Muscle of leg (tissue), 11 donors: ENCODE data around the gene KRTDAP. TPM values are rescaled to one million over a fixed set of nuclear protein-coding genes. Genes with fewer than 3 reads are reported as not detected.

ENCODE experiments used
- DNase-seq: peaks from one replicate; pipeline ENCODE4 v3.0.0; 2013
- H3K27ac ChIP-seq: one replicate; pipeline ENCODE4 v1.5.1; 2013; ENCODE audit warnings: mild to moderate bottlenecking, low read length, control low read depth
- H3K27me3 ChIP-seq: one replicate; pipeline ENCODE4 v1.6.1; 2013; ENCODE audit warnings: low read length; ENCODE audit not compliant: control insufficient read depth, insufficient read depth
- H3K36me3 ChIP-seq: one replicate; pipeline ENCODE4 v1.6.1; 2013; ENCODE audit warnings: low read length; ENCODE audit not compliant: control insufficient read depth, insufficient read depth
- H3K4me1 ChIP-seq: one replicate; pipeline ENCODE4 v1.6.1; 2013; ENCODE audit warnings: low read length; ENCODE audit not compliant: control insufficient read depth, insufficient read depth
- H3K4me3 ChIP-seq: one replicate; pipeline ENCODE4 v1.5.1; 2013; ENCODE audit warnings: low read length, control low read depth
- H3K9me3 ChIP-seq: replicated peaks from 2 replicates; pipeline ENCODE4 v1.6.1; 2013; ENCODE audit warnings: low read depth, low read length; ENCODE audit not compliant: control insufficient read depth
- WGBS: methylation state at CpG from one replicate; pipeline ENCODE4 v1.1.5; 2013; ENCODE audit warnings: missing lambda C conversion rate; ENCODE audit not compliant: insufficient coverage; 5-methylcytosine and 5-hydroxymethylcytosine counted together
- polyA plus RNA-seq, 8 donors: library from polyadenylated mRNA; unstranded; fragments of 120-200 nt; gene quantifications; one replicate each; pipeline versions ENCODE4 v1.2.1 to v1.2.3, GENCODE V29; 2013; ENCODE audit warnings: inconsistent platforms in 1 of 8, low replicate concordance in 1 of 8; ENCODE audit not compliant: insufficient read length in 8 of 8, insufficient read depth in 1 of 8
- total RNA-seq: library from RNA; stranded (reverse); fragments of 120-200 nt; gene quantifications from one replicate; pipeline ENCODE4 v1.2.4, GENCODE V29; 2013

The KRTDAP gene
- total and polyA plus RNA-seq, 9 donors: 0.18 to 36.6 (median 0.58) TPM; not detected in 4

DNA sequence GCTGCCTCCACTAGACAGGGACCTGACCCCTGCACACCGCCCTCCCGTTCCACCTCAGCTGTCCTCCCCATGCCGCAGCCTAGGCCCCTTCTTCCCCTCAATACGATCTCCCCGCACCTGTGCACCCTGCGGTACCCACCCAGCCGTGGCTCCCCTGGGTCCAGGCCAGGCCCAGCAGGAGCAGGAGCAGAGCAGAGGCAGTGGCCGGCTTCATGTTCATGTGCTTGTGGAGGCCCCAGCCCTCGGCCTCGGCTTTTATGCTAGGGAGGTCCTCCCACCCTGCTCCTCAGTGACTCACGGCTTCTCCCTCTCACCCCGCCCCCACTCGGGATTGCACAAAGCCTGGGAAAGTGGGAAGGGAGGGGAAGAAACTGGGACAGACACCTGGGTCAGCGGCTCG is 11.4 kb upstream of the KRTDAP start:
- H3K9me3 ChIP-seq: no peaks in the 10 kb centered on the region
- H3K27me3 ChIP-seq: peaks cover 16% of the 10 kb centered on the region
- H3K27ac ChIP-seq: no peak overlapping the region
- WGBS: 78% methylated on average over 9 of the region's 15 CpGs
- no peaks in the 10 kb centered on the region for H3K36me3 ChIP-seq
- H3K4me1 ChIP-seq: no peaks in the 10 kb centered on the region
- no peak overlapping the region for H3K4me3 ChIP-seq
- DNase-seq: no peak

DNA sequence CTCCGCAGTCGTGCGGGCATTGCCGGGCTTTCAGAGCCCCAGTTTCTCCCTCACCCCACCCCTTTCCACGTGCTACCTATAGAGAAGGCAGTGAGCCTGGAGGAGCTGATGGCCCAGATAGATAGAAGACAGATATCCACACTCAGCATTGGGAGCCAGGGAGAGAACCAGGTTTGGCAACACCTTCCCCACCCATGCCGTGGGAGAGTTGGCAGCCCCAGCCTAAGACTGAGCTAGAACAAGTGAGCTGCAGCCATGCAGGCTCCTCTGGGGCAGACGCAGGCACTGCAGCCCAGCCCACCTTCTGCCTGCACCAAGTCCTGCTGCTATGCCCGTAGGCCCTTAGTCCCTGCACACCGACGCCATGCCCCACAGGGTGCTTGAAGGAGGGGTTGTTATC is 10.3 kb upstream of the KRTDAP start:
- Histone ChIP-seq H3K4me1 (no peaks in the 10 kb centered on the region), H3K36me3 (no peaks in the 10 kb centered on the region), H3K9me3 (no peaks in the 10 kb centered on the region), H3K27ac (no peak overlapping the region), H3K4me3 (no peak overlapping the region), H3K27me3 (peaks cover 7% of the 10 kb centered on the region)
- DNase-seq: no peak
- WGBS: 100% methylated on average over 1 of the region's 10 CpGs

DNA sequence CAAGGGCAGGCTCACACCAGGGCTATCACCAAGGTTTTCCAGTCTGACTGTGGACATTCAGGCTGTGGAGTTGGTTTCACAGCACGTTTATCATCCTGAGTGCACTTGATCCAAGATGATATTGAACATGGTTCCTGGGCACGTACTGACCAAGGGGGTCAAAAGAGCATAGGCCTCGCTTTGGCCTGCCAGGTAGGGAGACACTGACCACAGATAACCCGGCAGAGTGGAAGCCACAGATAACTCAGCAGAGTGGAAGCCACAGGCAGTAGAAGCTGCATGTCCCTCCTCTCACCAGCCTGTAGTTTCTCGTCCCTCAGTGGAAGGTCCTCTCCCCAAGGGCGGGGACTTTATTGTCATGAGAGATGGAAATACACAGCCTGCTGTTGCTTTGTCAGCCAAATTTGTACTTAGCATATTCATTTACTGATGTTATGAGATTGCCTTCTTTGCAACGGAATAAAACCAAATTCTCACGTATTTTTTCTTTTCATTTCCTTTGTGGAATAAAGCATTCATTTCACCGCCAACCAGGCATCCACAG is 8.8 kb upstream of the KRTDAP start:
- no peak for DNase-seq
- 83% methylated on average over 5 of the region's 9 CpGs for WGBS
- Histone ChIP-seq H3K27ac (no peak overlapping the region), H3K36me3 (no peaks in the 10 kb centered on the region), H3K27me3 (peaks cover 4% of the 10 kb centered on the region), H3K4me1 (peaks cover 5% of the 10 kb centered on the region), H3K4me3 (no peak overlapping the region), H3K9me3 (no peaks in the 10 kb centered on the region)

DNA sequence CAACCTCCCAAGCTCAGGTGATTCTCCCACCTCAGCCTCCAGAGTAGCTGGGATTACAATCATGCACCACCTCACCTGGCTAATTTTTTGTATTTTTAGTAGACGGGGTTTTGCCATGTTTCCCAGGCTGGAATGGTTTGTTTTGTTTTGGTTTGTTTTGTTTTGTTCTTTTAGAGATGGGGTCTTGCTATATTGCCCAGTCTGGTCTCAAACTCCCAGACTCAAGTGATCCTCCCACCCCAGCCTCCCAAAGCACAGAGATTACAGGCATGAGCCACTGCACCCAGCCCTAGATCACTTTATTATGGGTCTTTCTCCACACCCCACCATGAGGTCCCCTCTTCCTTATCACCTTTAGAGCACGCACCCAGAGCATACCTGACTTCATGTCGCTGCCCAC is 8.0 kb upstream of the KRTDAP start:
- H3K4me3 ChIP-seq: no peak overlapping the region
- peaks cover 5% of the 10 kb centered on the region for H3K4me1 ChIP-seq
- no peaks in the 10 kb centered on the region for H3K36me3 ChIP-seq
- no peak overlapping the region for H3K27ac ChIP-seq
- H3K9me3 ChIP-seq: no peaks in the 10 kb centered on the region
- DNase-seq: no peak
- H3K27me3 ChIP-seq: peaks cover 4% of the 10 kb centered on the region
- 100% methylated on average over 1 of the region's 3 CpGs for WGBS

DNA sequence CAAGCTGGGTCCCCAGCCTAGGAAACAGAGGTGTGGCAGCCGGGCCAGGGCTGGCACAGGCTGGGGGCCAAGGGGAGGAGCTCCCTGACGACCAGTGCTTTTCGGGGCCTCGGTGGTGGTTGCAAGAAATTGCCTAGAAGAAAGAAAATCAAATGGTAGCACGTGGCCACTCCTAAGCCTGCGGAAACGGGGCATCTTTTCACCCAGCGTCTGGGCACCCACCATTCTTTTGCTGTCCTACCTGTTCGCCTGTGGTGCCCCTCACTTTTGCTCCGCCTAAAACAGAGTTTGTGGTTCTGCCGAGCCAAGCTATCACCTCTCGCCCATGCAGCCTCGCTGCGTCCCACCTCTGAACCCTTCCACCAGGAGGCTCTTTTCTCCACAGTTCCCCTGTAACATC is 7.1 kb upstream of the KRTDAP start:
- peaks cover 4% of the 10 kb centered on the region for H3K27me3 ChIP-seq
- no peak overlapping the region for H3K27ac ChIP-seq
- H3K36me3 ChIP-seq: no peaks in the 10 kb centered on the region
- H3K4me1 ChIP-seq: peaks cover 5% of the 10 kb centered on the region
- WGBS: 79% methylated on average over 14 of the region's 14 CpGs
- H3K9me3 ChIP-seq: no peaks in the 10 kb centered on the region
- H3K4me3 ChIP-seq: no peak overlapping the region
- no peak for DNase-seq

DNA sequence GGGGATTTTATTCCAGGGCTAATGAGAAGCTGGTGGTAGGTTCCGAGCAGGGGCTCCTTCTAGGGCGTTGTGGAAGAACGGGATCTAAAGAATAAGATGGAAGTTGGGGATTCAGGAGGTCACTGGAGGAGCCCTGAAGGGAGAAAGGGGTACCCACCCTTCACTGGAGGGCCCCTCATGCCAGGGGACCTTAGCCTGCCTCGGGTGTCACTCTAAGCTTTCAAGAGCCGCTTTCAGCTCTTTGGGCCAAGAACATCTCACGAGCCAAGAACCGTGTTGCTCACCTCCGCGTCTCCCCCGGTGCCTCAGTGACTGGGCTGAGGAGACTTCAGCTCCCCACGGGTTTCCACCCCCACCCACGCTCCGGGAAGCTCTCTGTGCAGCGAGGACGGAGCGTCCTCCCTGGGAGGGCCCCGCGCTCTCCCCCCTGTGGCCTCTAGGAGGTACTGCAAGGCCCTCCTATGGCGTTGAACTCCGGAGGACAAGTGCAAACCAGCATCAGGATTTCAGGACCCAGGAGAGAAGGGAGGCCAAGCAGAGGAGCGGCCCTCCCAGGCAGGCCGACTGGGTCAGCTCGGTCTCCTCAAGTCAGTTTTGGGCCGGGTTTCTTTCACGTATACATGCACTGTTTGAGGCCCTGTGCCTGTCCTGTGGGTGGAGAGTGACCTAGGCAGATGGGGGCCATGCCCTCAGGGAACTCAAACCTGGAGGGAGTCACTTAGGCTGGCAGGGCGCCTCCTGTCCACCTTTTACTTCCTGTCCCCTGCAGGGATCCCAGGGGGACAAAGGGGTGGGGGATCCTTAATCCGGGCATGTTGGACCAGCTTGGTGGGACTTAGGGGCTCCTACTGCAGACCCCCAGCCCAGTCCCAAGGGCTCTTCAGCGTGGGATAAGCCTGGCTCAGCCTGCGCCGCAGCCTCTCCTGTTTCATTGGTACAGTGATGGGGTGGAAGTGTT is 5.1 kb upstream of the KRTDAP start:
- peak; percentile 66 for DNase-seq
- whole genome bisulfite sequencing: 9% methylated on average over 21 of the region's 30 CpGs
- H3K4me1 ChIP-seq: peaks cover 5% of the 10 kb centered on the region
- peaks cover 4% of the 10 kb centered on the region for H3K27me3 ChIP-seq
- H3K9me3 ChIP-seq: no peaks in the 10 kb centered on the region
- no peak overlapping the region for H3K27ac ChIP-seq
- H3K4me3 ChIP-seq: no peak overlapping the region
- no peaks in the 10 kb centered on the region for H3K36me3 ChIP-seq

DNA sequence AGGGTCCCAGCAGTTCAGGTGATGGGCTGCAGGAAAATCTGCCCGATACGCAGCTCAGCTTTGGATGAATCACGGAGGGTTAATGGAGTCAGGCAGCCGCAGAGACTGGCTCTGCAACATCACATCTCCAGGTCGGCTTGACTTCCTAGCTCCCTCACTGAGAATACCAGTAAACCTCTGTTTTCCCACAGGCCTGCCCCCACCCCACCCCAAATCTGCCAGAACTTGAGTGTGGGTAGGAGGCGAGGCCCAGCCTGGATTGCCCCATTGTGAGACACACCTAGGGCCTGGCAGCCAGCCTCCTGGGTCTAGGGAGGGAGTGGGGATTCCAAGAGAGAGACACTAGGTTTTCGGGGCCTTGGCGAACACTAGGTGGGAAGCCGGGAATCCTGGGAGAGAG is 3.7 kb upstream of the KRTDAP start:
- Histone ChIP-seq H3K27me3 (peaks cover 4% of the 10 kb centered on the region), H3K4me1 (peaks cover 5% of the 10 kb centered on the region), H3K36me3 (no peaks in the 10 kb centered on the region), H3K27ac (no peak overlapping the region), H3K4me3 (no peak overlapping the region), H3K9me3 (no peaks in the 10 kb centered on the region)
- no peak for DNase-seq
- 86% methylated on average over 5 of the region's 9 CpGs for WGBS

DNA sequence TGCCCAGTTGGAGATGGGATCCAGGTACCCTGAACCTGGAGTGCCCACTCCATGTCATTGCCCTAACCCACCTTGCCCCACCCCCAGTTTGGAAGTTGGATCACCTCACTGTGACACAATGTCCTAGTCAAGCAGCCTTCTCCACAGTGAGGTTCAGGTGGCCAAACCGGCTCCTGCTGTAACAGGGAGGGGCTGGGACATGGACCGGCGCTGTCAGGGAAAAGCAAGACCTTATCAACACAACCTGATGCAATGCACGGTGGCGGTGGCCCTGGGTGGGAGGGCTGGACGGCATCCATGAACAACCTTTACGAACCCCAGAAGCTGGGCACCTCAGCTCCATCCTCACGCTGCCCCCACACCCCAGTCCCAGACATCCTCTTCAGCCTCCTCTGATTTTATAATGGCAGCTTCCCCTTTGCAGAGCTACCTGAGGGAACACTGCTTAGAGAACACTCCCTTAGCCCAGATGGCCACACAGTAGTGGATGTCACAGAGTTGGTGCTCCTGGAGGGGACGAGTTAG is 1.6 kb upstream of the KRTDAP start:
- no peak overlapping the region for H3K4me3 ChIP-seq
- no peaks in the 10 kb centered on the region for H3K36me3 ChIP-seq
- H3K27ac ChIP-seq: no peak overlapping the region
- peaks cover 6% of the 10 kb centered on the region for H3K27me3 ChIP-seq
- WGBS: 95% methylated on average over 8 of the region's 9 CpGs
- DNase-seq: no peak
- peaks cover 5% of the 10 kb centered on the region for H3K4me1 ChIP-seq
- no peaks in the 10 kb centered on the region for H3K9me3 ChIP-seq

DNA sequence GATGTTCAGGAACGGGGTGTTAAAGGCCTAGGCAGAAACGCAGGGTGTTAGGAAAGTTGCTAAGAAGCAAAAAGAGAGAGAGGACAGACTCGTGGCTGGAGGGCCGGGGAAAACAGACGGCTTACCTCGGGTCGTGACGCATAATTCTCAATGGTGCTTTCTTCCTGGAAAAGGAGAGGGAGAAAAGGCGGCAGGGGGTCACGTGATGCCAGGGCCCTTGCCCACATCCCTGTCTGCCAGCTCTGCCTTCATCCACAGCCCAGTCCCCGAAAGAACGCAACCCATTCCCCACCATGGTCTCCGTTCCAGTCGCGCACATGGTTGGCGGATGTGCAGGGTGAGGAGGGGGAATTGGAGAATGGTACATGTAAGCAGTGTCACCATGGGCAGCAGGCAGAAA is 1.6 kb downstream of the KRTDAP start:
- peaks cover 2% of the 10 kb centered on the region for H3K27me3 ChIP-seq
- H3K36me3 ChIP-seq: no peaks in the 10 kb centered on the region
- DNase-seq: no peak
- no peaks in the 10 kb centered on the region for H3K4me1 ChIP-seq
- H3K27ac ChIP-seq: no peak overlapping the region
- H3K9me3 ChIP-seq: no peaks in the 10 kb centered on the region
- H3K4me3 ChIP-seq: no peak overlapping the region
- 64% methylated on average over 9 of the region's 16 CpGs for WGBS

DNA sequence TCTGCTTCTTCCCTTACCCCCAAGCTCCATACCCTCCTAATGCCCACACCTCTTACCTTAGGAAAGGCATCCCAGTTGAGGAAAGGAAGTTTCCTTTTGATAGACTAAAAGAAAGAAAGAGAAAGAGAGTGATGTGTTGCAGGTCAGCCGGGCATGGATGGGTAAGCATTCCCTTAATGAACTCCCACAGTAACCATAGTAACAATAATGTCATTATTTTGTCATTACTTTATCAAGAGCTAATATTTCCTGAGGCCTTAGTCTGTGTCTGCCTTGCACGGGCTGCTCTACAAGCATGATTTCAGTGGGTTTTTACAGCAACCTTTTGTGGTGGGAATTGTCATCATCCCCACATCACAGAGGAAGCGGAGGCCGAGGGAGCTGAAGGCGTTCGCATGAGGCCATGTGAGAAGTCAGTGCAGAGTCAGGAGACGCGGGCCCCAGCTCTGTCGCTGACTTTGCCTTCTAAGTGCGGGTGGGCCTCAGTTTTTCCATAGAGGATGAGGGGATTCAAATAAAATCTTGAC is 2.5 kb downstream of the KRTDAP start:
- DNase-seq: no peak
- Histone ChIP-seq H3K4me1 (no peaks in the 10 kb centered on the region), H3K36me3 (no peaks in the 10 kb centered on the region), H3K27ac (no peak overlapping the region), H3K9me3 (no peaks in the 10 kb centered on the region), H3K27me3 (peaks cover 2% of the 10 kb centered on the region), H3K4me3 (no peak overlapping the region)
- WGBS: no CpG with 5 or more reads among the region's 10 CpGs
